GM12878 (cell line): ENCODE data around the gene CCDC32. TPM values are rescaled to one million over a fixed set of nuclear protein-coding genes. Genes with fewer than 3 reads are reported as not detected.

ENCODE experiments used
- ATAC-seq: fragments of 200-7000 bp; cut with Tn5 transposase; 3 replicates; pipeline ENCODE4 v1.9.1; 2020; ENCODE audit warnings: mild to moderate bottlenecking, moderate library complexity
- BruUV-seq: library from RNA; stranded (reverse); fragments of 400-500 nt; replicated peaks from 2 replicates; lab custom pipeline; 2021; lab: Mats Ljungman, UMichigan
- CTCF ChIA-PET: fragments of 300-600 bp; sonication (Branson Sonifier 250); formaldehyde crosslinking; extraction: SDS; loops from one replicate; lab custom pipeline; 2021; ENCODE audit warnings: inconsistent platforms; lab: Yijun Ruan, JAX
- POLR2A ChIA-PET: fragments of 350-600 bp; formaldehyde crosslinking; extraction: SDS; loops from one replicate; lab custom pipeline; 2021; ENCODE audit warnings: inconsistent platforms; lab: Charles Lee
- RAD21 ChIA-PET: fragments of 300-600 bp; sonication (Branson Sonifier 250); formaldehyde crosslinking; loops from one replicate; lab custom pipeline; 2023; ENCODE audit warnings: antibody characterized with exemption; ENCODE audit not compliant: unreplicated experiment; lab: Charles Lee
- SMC1A ChIA-PET: fragments of 300-600 bp; sonication (Branson Sonifier 250); formaldehyde crosslinking; loops from one replicate; lab custom pipeline; 2023; ENCODE audit not compliant: unreplicated experiment, uncharacterized antibody; lab: Charles Lee
- DNase-seq: peaks from one replicate; pipeline ENCODE4 v3.0.0-alpha.2; 2011; ENCODE audit warnings: low read depth, low spot score
- FAIRE-seq: peaks from 3 replicates; lab custom pipeline; 2011; peaks lifted over from hg19 to GRCh38; lab: Jason Lieb, UNC
- H2AFZ ChIP-seq: 2 replicates; pipeline ENCODE4 v1.6.0; 2011; ENCODE audit warnings: low read depth, low read length, control low read depth; ENCODE audit not compliant: control insufficient read depth
- H3K27ac ChIP-seq: 2 replicates; pipeline ENCODE4 v1.5.1; 2011; ENCODE audit warnings: control low read depth; ENCODE audit not compliant: control insufficient read depth, insufficient read depth
- H3K27me3 ChIP-seq, 2 experiments: replicated peaks in 1 of 2; 2 replicates each; pipeline versions ENCODE4 v1.6.0 to v1.6.1; 2011; ENCODE audit warnings: low read length in 1 of 2; ENCODE audit not compliant: control insufficient read depth in 2 of 2, insufficient read depth in 2 of 2
- H3K36me3 ChIP-seq, 2 experiments: 2 replicates each; pipeline ENCODE4 v1.5.1; 2011; ENCODE audit warnings: low read length in 1 of 2; ENCODE audit not compliant: control insufficient read depth in 2 of 2, insufficient read depth in 2 of 2
- H3K4me1 ChIP-seq: 2 replicates; pipeline ENCODE4 v1.6.1; 2011; ENCODE audit warnings: mild to moderate bottlenecking, low read length, moderate library complexity, mixed read lengths; ENCODE audit not compliant: control insufficient read depth, insufficient read depth
- H3K4me2 ChIP-seq: 2 replicates; pipeline ENCODE4 v1.6.0; 2011; ENCODE audit warnings: control low read depth; ENCODE audit not compliant: control insufficient read depth, insufficient read depth
- H3K4me3 ChIP-seq: fragments of 200-600 bp; sonication (generic); 2 replicates; pipeline ENCODE4 v1.5.1; 2016
- H3K79me2 ChIP-seq: 2 replicates; pipeline ENCODE4 v1.6.0; 2011; ENCODE audit warnings: low read length; ENCODE audit not compliant: control insufficient read depth, insufficient read depth
- H3K9ac ChIP-seq: 2 replicates; pipeline ENCODE4 v1.8.0; 2011; ENCODE audit warnings: low read length, control low read depth, mixed read lengths; ENCODE audit not compliant: control insufficient read depth, insufficient read depth
- H3K9me3 ChIP-seq: replicated peaks from 3 replicates; pipeline ENCODE4 v1.5.1; 2011; ENCODE audit warnings: mild to moderate bottlenecking, low read length; ENCODE audit not compliant: control insufficient read depth, insufficient read depth
- H4K20me1 ChIP-seq: 2 replicates; pipeline ENCODE4 v1.6.0; 2011; ENCODE audit not compliant: control insufficient read depth, insufficient read depth
- CEBPZ ChIP-seq: fragments of 150-350 bp; IDR thresholded peaks from 2 replicates; pipeline ENCODE4 v1.6.1; 2016; ENCODE audit warnings: low read depth, low read length
- CREM ChIP-seq: IDR thresholded peaks from 2 replicates; pipeline ENCODE4 v1.6.1; 2014; ENCODE audit warnings: antibody characterized with exemption, low read depth
- GATAD2B ChIP-seq: fragments of 450-650 bp; conservative IDR thresholded peaks from 2 replicates; pipeline ENCODE4 v1.6.1; 2017; ENCODE audit warnings: low read depth, mild to moderate bottlenecking, moderate library complexity
- PBX3 ChIP-seq: IDR thresholded peaks from 2 replicates; pipeline ENCODE4 v1.6.1; 2011; ENCODE audit warnings: mild to moderate bottlenecking, low read depth, low read length, moderate library complexity; ENCODE audit not compliant: insufficient replicate concordance
- POU2F2 ChIP-seq: IDR thresholded peaks from 3 replicates; pipeline ENCODE4 v1.6.1; 2011; ENCODE audit warnings: low read depth, mild to moderate bottlenecking, low read length, borderline replicate concordance
- SMC3 ChIP-seq: IDR thresholded peaks from 2 replicates; pipeline ENCODE4 v1.6.1; 2011; ENCODE audit warnings: low read length, improper control_type of control experiment, borderline replicate concordance
- TCF3 ChIP-seq: IDR thresholded peaks from 2 replicates; pipeline ENCODE4 v1.6.1; 2012; ENCODE audit warnings: low read depth, mild to moderate bottlenecking, low read length, borderline replicate concordance; ENCODE audit not compliant: insufficient read depth
- USF1 ChIP-seq: IDR thresholded peaks from 2 replicates; pipeline ENCODE4 v1.6.1; 2011; ENCODE audit warnings: borderline replicate concordance, low read depth, mild to moderate bottlenecking, moderate library complexity, mixed read lengths, low read length; ENCODE audit not compliant: insufficient read depth; ENCODE audit errors: extremely low read length
- YY1 ChIP-seq: IDR thresholded peaks from 2 replicates; pipeline ENCODE4 v1.6.1; 2011; ENCODE audit warnings: low read depth, mild to moderate bottlenecking, low read length
- ZBTB40 ChIP-seq: fragments of 450-650 bp; IDR thresholded peaks from 2 replicates; pipeline ENCODE4 v1.6.1; 2016; ENCODE audit warnings: mild to moderate bottlenecking, moderate library complexity, borderline replicate concordance
- ZSCAN29 ChIP-seq: fragments of 450-650 bp; IDR thresholded peaks from 2 replicates; pipeline ENCODE4 v1.6.1; 2017; ENCODE audit warnings: mild to moderate bottlenecking, moderate library complexity
- WGBS: methylation state at CpG from one replicate; pipeline ENCODE4 v1.1.6; 2016; ENCODE audit warnings: low lambda C conversion rate; ENCODE audit not compliant: insufficient replicate concordance, insufficient coverage; ENCODE audit errors: missing lambda C conversion rate; 5-methylcytosine and 5-hydroxymethylcytosine counted together
- in situ Hi-C: fragments of 300-500 bp; cut with MboI; formaldehyde crosslinking; loops from 9 replicates; pipeline ENCODE4 v1.14.3; 2018; ENCODE audit warnings: mixed read lengths
- intact Hi-C: fragments of 100-400 bp; cut with micrococcal nuclease; formaldehyde crosslinking; loops from one replicate; pipeline ENCODE4 v1.14.2; 2022; ENCODE audit not compliant: unreplicated experiment
- polyA plus RNA-seq, 11 experiments: library from polyadenylated mRNA; depleted of rRNA in 4 of 11; unstranded in 6 of 11; stranded (reverse) in 5 of 11; fragments of >200 nt; fragmentation: Nextera tagmentation in 4 of 11; fragmentation: Illumina TruSeq in 1 of 11; extraction: Ambion mirVana in 4 of 11; extraction: Trizol in 1 of 11; gene quantifications; 1 replicate in 1 of 11; 2 replicates in 10 of 11; pipeline versions ENCODE4 v1.2.1 to v1.2.3, GENCODE V29; 2011 to 2016; ENCODE audit warnings: inconsistent platforms in 2 of 11, missing spikeins in 2 of 11, low read depth in 1 of 11
- total RNA-seq, 4 experiments: library from RNA; depleted of rRNA in 3 of 4; stranded (reverse); fragments of >200 nt in 3 of 4; fragmentation: Illumina TruSeq in 1 of 4; extraction: Trizol in 1 of 4; gene quantifications; 2 replicates each; pipeline versions ENCODE4 v1.2.1 to v1.2.3, GENCODE V29; 2013 to 2021

CCDC32 gene
- total and polyA plus RNA-seq, 10 of the 15 experiments (the other 5 are each of a cell fraction or from before 2014, with no cell fraction given) = 30.2 to 74.3 (median 46.5) TPM

GRCh38 chr15:40564591-40565332, at the start of gene CCDC32 (continued):
- TF ChIP-seq ZBTB40 (0 out of 2 replicates have a peak, but pooled peaks have one; percentile 28), CREM (peak; percentile 69)
- TF ChIP-seq, all 136 proteins: peak for 42

GRCh38 chr15:40613080-40613479, 48.2 kb upstream of the CCDC32 start:
- Histone ChIP-seq H3K9me3 (no peaks in the 10 kb centered on the region), H3K27ac (no peak overlapping the region), H4K20me1 (no peaks in the 10 kb centered on the region), H3K4me3 (no peak overlapping the region), H3K36me3 (peaks cover 2 to 4% of the 10 kb centered on the region in 2 experiments; a peak in 2 of 4 replicates), H3K9ac (no peak overlapping the region), H3K4me2 (no peak overlapping the region), H3K27me3 (no peaks in the 10 kb centered on the region), H3K4me1 (no peaks in the 10 kb centered on the region), H3K79me2 (no peaks in the 10 kb centered on the region), H2AFZ (no peak overlapping the region)
- TSS peak; percentile 38 for BruUV-seq
- SMC1A ChIA-PET = interaction anchor here (1.1 to 1.2 kb wide), 2 partner anchors 14 to 25 kb away, joined by 4 read pairs; no protein-coding TSS in a partner anchor
- CTCF ChIA-PET = no interaction called here
- FAIRE-seq = peak; percentile 35
- 86% methylated on average over 5 of the region's 5 CpGs for WGBS
- ATAC-seq = no peak
- in situ Hi-C loops = no loop called here
- intact Hi-C loops = no loop called here
- POLR2A ChIA-PET = no interaction called here
- RAD21 ChIA-PET = no interaction called here
- no peak for DNase-seq
- TF ChIP-seq CEBPZ (no peak), CREM (no peak), YY1 (no peak), USF1 (no peak), POU2F2 (no peak), ZSCAN29 (no peak), SMC3 (no peak), GATAD2B (no peak), TCF3 (no peak), PBX3 (no peak)
